Measurements from ENCODE around the gene GARNL3. TPM values are rescaled to one million over a fixed set of nuclear protein-coding genes. Genes with fewer than 3 reads are reported as not detected.

GARNL3 gene
- total and polyA plus RNA-seq, 2 experiments from 2014 or later, result 8.7 to 21.9 TPM

GRCh38 chr9:127253446-127253845 lies 11.1 kb upstream of the GARNL3 start (continued):
- TF ChIP-seq, protein P1, sequence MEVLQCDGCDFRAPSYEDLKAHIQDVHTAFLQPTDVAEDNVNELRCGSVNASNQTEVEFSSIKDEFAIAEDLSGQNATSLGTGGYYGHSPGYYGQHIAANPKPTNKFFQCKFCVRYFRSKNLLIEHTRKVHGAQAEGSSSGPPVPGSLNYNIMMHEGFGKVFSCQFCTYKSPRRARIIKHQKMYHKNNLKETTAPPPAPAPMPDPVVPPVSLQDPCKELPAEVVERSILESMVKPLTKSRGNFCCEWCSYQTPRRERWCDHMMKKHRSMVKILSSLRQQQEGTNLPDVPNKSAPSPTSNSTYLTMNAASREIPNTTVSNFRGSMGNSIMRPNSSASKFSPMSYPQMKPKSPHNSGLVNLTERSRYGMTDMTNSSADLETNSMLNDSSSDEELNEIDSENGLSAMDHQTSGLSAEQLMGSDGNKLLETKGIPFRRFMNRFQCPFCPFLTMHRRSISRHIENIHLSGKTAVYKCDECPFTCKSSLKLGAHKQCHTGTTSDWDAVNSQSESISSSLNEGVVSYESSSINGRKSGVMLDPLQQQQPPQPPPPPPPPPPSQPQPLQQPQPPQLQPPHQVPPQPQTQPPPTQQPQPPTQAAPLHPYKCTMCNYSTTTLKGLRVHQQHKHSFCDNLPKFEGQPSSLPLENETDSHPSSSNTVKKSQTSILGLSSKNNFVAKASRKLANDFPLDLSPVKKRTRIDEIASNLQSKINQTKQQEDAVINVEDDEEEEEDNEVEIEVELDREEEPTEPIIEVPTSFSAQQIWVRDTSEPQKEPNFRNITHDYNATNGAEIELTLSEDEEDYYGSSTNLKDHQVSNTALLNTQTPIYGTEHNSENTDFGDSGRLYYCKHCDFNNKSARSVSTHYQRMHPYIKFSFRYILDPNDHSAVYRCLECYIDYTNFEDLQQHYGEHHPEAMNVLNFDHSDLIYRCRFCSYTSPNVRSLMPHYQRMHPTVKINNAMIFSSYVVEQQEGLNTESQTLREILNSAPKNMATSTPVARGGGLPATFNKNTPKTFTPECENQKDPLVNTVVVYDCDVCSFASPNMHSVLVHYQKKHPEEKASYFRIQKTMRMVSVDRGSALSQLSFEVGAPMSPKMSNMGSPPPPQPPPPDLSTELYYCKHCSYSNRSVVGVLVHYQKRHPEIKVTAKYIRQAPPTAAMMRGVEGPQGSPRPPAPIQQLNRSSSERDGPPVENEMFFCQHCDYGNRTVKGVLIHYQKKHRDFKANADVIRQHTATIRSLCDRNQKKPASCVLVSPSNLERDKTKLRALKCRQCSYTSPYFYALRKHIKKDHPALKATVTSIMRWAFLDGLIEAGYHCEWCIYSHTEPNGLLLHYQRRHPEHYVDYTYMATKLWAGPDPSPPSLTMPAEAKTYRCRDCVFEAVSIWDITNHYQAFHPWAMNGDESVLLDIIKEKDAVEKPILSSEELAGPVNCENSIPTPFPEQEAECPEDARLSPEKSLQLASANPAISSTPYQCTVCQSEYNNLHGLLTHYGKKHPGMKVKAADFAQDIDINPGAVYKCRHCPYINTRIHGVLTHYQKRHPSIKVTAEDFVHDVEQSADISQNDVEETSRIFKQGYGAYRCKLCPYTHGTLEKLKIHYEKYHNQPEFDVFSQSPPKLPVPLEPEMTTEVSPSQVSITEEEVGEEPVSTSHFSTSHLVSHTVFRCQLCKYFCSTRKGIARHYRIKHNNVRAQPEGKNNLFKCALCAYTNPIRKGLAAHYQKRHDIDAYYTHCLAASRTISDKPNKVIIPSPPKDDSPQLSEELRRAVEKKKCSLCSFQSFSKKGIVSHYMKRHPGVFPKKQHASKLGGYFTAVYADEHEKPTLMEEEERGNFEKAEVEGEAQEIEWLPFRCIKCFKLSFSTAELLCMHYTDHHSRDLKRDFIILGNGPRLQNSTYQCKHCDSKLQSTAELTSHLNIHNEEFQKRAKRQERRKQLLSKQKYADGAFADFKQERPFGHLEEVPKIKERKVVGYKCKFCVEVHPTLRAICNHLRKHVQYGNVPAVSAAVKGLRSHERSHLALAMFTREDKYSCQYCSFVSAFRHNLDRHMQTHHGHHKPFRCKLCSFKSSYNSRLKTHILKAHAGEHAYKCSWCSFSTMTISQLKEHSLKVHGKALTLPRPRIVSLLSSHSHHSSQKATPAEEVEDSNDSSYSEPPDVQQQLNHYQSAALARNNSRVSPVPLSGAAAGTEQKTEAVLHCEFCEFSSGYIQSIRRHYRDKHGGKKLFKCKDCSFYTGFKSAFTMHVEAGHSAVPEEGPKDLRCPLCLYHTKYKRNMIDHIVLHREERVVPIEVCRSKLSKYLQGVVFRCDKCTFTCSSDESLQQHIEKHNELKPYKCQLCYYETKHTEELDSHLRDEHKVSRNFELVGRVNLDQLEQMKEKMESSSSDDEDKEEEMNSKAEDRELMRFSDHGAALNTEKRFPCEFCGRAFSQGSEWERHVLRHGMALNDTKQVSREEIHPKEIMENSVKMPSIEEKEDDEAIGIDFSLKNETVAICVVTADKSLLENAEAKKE (CRISPR knock-in tag; IDR thresholded peaks at IDR 0.05), result no peak

DNA sequence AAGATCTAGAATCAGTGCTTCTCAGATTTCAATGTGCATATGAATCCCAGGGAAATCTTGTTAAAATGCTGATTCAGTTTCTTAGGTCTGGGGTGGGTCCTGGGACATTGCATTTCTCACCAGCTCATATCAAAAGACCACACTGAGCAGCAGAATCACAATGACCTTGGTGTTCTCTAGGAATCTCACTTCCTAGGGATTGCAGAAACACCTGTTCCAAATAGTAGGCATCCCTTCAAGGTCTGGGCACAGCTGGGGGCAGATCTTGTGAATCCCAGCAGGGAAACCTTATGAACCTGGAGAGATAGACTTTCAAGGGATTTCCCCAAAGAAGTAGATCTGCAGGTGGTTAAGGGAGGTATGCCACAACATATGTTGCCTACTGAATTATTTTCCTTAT lies 8.9 kb upstream of the GARNL3 start:
- Histone ChIP-seq H3F3A (replicated peaks; ENCODE audit: low read depth) (no peaks in the 10 kb centered on the region), H3K4me1 (ENCODE audit: insufficient read depth) (peaks cover 44% of the 10 kb centered on the region), H3K27me3 (ENCODE audit: insufficient read depth) (no peaks in the 10 kb centered on the region), H2AFZ (no peak overlapping the region), H3K79me2 (replicated peaks; ENCODE audit: insufficient read depth) (no peaks in the 10 kb centered on the region), H3K9me2 (ENCODE audit: insufficient read depth) (no peaks in the 10 kb centered on the region), H3K4me2 (0 out of 2 replicates have a peak overlapping the region, but pooled peaks have one; percentile 58), H3K27ac (ENCODE audit: low read depth) (peak overlapping the region; percentile 42), H3K4me3 (no peak overlapping the region), H4K20me1 (replicated peaks; ENCODE audit: insufficient read depth) (no peaks in the 10 kb centered on the region), H3K36me3 (ENCODE audit: insufficient read depth) (0 out of 2 replicates have a peak, but pooled peaks cover 3% of the 10 kb centered on the region)
- H3K27ac Mint-ChIP-seq, result no peak overlapping the region; the same call in 1 of the 2 replicates
- ATAC-seq (peak; percentile 37), DNase-seq (ENCODE audit: low spot score) (peak; percentile 45)
- TF ChIP-seq, protein P1 (CRISPR knock-in tag; IDR thresholded peaks at IDR 0.05), result peak; percentile 14; the same call in 1 of the 2 replicates
- no peak for TF ChIP-seq ZNF331 (CRISPR knock-in tag; IDR thresholded peaks at IDR 0.05; ENCODE audit: low read depth)
- H3K9me3 Mint-ChIP-seq, result no peaks in the 10 kb centered on the region; the same call in 2 of the 3 replicates
- peaks cover 22% of the 10 kb centered on the region; the same call in 2 of the 3 replicates for H3K36me3 Mint-ChIP-seq (ENCODE audit: low read depth)
- H3K4me3 Mint-ChIP-seq, result peak overlapping the region; percentile 13; the same call in 1 of the 3 replicates
- peaks cover 44% of the 10 kb centered on the region for H3K4me1 Mint-ChIP-seq
- H3K27me3 Mint-ChIP-seq (ENCODE audit: insufficient read depth, low read depth, poor library complexity), result peaks cover 2% of the 10 kb centered on the region
